MM.1S (cell line): Measurements from ENCODE around the gene FAM199X.

Experiments used
- EZH2 ChIP-seq: fragments of 300-600 bp; sonication (generic); optimal IDR thresholded peaks from 2 replicates; pipeline ENCODE3; 2017; ENCODE audit warnings: low read depth, mild to moderate bottlenecking, antibody characterized with exemption, low read length, mixed read lengths
- TF ChIP-seq, protein P1 (sequence below): fragments of 300-600 bp; sonication (generic); IDR thresholded peaks from 2 replicates; pipeline ENCODE4 v1.5.1; 2016; ENCODE audit warnings: antibody characterized with exemption, low read length, mixed read lengths

DNA sequence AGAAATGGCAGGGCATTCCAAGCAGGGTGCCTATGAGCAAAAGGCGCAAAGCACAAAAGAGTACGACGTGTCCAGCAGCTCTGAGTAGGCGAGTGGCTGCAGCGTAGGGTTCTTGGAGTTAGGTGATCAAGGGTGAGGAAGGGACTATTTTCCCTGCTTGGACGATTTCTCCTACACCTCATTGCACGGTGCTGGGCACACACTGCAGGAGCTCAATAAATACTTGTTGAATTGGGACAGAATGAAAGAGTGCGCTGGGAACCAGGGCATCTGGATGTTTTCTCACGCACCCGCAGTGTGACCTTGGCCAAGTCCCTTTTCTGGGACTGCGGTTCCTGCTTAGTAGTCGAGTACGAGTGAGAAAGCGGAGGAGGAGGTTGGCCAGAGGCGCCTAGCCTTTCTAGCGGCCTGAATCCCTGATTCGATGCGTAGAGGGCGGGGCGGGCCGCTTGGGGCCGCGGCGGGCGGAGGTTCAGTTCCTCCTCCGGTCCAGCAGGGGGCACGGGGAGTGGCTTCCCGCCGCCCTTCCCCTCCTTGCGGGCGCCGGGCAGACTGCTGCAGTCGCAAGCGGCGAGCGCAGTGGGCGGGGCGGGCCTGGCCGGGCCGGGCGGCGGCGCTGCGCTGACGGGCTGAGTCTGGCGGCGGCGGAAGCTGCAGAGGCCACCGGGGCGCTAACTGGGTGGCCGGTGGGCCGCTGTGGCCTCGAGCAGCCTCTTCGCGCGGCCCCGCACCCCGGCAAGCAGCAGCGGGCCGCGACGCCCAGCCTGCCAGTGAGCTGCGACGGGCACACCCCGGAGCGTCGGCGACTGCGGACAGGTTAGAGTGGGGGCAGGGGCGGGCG, at the start of gene FAM199X:
- TF ChIP-seq, protein P1, sequence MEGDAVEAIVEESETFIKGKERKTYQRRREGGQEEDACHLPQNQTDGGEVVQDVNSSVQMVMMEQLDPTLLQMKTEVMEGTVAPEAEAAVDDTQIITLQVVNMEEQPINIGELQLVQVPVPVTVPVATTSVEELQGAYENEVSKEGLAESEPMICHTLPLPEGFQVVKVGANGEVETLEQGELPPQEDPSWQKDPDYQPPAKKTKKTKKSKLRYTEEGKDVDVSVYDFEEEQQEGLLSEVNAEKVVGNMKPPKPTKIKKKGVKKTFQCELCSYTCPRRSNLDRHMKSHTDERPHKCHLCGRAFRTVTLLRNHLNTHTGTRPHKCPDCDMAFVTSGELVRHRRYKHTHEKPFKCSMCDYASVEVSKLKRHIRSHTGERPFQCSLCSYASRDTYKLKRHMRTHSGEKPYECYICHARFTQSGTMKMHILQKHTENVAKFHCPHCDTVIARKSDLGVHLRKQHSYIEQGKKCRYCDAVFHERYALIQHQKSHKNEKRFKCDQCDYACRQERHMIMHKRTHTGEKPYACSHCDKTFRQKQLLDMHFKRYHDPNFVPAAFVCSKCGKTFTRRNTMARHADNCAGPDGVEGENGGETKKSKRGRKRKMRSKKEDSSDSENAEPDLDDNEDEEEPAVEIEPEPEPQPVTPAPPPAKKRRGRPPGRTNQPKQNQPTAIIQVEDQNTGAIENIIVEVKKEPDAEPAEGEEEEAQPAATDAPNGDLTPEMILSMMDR: peak; percentile 52
- no peak for TF ChIP-seq EZH2
